Head of caudate nucleus (tissue), 42 donors: ENCODE measurements around the gene NUDT14.
A peak's percentile ranks its signal among the peaks of the same experiment; 100 is the strongest.

Source experiments
- DNase-seq, 42 donors: peaks; one replicate each; pipeline versions ENCODE4 v3.0.0 to v3.0.0-alpha.2; 2020 to 2021; ENCODE audit warnings: mixed read lengths in 7 of 42
- intact Hi-C: fragments of 100-400 bp; cut with DNase I; formaldehyde crosslinking; loops from one replicate; pipeline ENCODE4 v1.15.0; 2022

NUDT14 gene

DNA sequence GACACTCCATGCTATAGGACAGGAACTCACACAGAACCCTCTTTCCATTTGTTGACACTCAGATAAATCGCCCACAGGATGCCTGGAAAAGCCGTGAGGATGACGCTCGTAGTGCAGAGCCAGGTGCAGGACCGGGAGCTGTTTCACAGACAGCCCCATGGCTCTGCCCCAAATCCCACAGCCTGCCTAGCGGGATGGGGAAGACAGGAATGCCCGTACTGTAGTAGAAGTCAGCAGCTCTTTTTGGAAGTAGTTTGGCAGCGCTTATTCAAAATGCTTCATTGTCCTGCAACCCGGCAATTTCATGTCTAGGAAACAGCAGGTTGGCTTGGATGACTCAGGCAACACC lies 54.2 kb downstream of the NUDT14 start:
- DNase-seq = peak in 10 of 42 donors; percentile 10 to 61 (median 34)
- intact Hi-C loops = no loop called here

- peak in 4 of 42 donors; percentile 16 to 39 (median 28) for DNase-seq
- intact Hi-C loops = no loop called here
Measured at GRCh38 chr14:105126126-105126980, 54.8 kb downstream of the NUDT14 start.

GRCh38 chr14:105124823-105125222 lies 56.3 kb downstream of the NUDT14 start:
- DNase-seq = peak in 3 of 42 donors; percentile 7 to 13 (median 10)
- intact Hi-C loops = no loop called here

DNA sequence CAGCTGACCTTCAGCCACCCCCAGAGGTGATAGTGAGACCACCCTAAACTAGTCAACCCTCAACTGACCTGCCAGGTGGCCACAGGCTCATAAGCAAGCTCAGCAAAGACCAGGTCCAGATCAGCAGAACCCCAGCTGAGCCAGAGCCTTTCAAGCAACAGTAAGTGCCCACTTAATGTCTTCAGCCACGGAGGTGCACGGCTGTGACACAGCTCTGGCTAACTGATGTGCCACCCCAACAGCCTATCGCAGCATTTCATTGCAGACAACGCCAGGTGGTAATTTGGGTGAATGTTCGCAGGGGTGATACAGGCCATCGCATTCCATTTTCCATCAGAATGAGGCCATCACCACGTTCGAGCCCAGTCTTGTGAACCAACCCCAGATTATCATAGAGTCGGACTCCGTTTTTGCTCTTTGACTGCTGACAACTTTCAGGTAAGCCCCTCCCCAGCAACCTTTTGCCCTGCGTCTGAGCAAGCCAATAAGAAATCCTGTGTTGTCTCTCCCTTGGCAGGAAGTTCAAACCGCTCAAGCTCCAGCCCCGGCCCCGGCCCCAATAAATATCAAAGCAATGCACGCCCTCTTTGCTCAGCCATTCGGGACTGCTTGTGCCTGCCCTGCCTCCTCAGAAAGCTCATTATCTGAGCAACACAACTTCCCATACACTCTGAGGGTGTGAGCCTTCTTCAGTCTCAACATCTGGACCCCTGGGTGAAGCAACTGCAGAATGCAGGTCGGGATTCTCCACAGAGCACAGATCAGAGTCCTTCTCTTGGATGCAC lies 56.9 kb downstream of the NUDT14 start:
- intact Hi-C loops = no loop called here
- peak in 4 of 42 donors; percentile 21 to 30 (median 26) for DNase-seq

GRCh38 chr14:105123064-105123665 lies 57.9 kb downstream of the NUDT14 start:
- peak in 2 of 42 donors; percentile 12 to 22 for DNase-seq
- intact Hi-C loops = no loop called here
